NCI-H1694 (cell line): ENCODE data around the gene CARS1.

Source experiments
- DNase-seq: peaks from one replicate; lab custom pipeline; 2025; lab: John Stamatoyannopoulos, UW

CARS1 gene

GRCh38 chr11:2955906-2956476 lies 101.2 kb downstream of the CARS1 start:
- no peak for DNase-seq

- no peak for DNase-seq
These were observed 103.0 kb downstream of the CARS1 start for GRCh38 chr11:2954263-2954662.

GRCh38 chr11:2952290-2952689 lies 104.9 kb downstream of the CARS1 start:
- DNase-seq = no peak

- no peak for DNase-seq
These were observed 105.8 kb downstream of the CARS1 start for GRCh38 chr11:2951231-2952110.
